Sciatic nerve (tissue), 2 donors: Measurements from ENCODE around the gene ZDHHC9. TPM values are rescaled to one million over a fixed set of nuclear protein-coding genes. Genes with fewer than 3 reads are reported as not detected.
A peak's percentile ranks its signal among the peaks of the same experiment; 100 is the strongest.

ENCODE experiments used
- ATAC-seq: fragments of 200-7000 bp; cut with Tn5 transposase; one replicate; pipeline ENCODE4 v1.9.1; 2020; ENCODE audit warnings: mild to moderate bottlenecking, moderate library complexity
- DNase-seq: peaks from one replicate; pipeline ENCODE4 v3.0.0-alpha.2; 2020; ENCODE audit warnings: low spot score
- intact Hi-C: fragments of 100-400 bp; cut with DNase I; formaldehyde crosslinking; loops from one replicate; pipeline ENCODE4 v1.14.2; 2022
- total RNA-seq: library from RNA; stranded (reverse); fragmentation: NEBNext Ultra II Directional; extraction: Animal tissue kit (Norgen Biotek cat#: 25700); gene quantifications from one replicate; pipeline ENCODE4 v1.2.1, GENCODE V29; 2021
- donor health status: DM: no; HTN: no; CAD: no.
- donor health status: DM: no; HTN: no; CAD: no.

ZDHHC9 gene
- total RNA-seq, 1 donor from 2014 or later = 30.4 TPM

DNA sequence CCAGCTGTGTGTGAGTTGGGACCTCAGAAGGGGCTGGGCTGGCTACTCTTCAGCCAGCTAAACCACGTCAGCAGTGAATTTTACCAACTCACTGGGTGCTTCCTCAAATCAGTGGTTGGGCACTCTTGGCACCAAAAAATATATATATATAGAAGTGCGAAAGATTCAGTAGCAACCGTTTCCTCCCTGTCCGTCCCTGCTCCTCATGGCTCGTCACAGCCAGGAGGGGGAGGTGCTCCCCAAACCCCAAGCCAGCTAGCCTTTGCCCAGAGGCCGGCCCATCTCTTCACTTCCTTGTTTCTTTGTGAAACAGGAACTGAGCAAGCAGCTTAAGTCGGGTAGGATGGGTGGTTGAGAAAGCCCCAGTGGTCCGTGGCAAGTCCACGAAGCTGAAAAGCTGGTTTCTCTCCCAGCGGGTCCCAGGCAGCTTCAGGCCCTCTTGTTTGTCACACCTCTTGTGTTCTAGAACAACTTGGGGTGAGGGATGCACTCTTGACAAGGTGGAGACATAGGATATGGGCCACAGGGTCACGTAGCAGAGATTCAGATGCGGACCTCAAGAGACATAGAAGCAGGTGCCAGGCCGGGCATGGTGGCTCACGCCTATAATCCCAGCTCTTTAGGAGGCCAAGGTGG lies 70.8 kb downstream of the ZDHHC9 start:
- DNase-seq = peak; percentile 78
- peak; percentile 76 for ATAC-seq
- intact Hi-C loops = no loop called here

DNA sequence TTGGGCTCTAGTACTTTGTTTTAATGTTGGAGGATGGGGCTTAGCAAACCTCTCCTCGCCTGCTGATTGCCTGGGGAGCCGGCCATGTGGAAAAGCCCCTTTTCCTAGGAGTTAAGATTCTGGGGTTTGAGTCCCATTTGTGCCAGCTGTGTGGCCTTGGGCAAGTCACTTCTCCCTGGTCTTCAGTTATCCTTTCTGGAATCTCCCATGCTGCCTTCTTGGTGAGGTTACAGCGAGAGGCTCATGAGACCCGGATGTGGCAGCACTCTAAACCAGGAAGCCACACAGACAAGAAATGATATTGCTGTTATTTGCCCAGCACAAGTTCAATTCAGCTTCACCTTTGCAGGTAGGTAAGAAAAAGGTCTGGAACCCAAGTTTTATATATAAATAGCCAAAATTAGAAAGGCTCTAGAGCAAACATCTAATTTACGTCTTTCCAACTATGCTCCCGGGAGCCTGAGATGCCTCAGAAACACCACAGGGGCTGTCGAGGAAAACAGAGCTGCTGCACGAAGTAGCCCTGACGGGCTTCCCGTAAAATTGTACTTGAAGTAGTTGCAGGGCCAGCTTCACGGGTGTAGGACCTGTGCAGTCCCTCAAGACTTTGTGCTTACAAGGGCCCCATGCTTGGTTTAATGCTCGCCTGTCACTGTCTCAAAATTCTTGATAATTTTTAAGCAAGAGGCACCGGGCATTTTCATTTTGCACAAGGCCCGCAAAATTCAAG lies 72.3 kb downstream of the ZDHHC9 start:
- no peak for ATAC-seq
- no peak for DNase-seq
- intact Hi-C loops = no loop called here

DNA sequence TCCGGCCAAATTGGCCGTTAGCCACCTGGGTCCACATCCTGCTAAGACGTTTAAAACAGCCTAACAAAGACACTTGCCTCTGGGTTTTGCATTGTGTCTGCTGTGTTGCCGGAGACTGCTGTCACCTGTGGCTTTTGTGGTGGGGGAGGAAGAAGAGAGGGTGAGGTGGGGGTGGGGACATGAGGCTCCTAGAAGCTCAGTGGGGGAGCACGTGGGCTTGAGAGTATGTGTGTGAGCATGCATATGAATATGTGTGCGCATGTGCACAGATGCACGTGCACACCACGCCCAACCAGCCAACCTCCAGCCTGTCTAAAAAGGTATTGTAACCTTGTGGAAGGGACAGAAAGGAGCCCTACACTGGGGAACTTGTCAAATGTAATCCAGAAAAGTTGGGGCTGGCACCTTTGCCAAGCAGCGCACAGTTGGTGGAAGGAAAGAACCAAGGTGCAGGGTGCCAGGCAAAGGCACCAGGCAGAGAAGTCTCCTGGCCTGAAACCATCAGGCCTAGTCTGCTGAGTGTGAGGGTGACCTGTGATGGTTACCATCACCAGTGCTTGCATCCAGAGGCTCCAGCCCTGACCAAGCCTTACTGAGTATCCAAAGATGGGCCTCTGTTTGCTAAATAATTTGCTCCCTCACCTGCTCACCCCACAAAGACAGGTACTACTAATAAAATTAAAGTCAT lies 74.1 kb downstream of the ZDHHC9 start:
- ATAC-seq (no peak), DNase-seq (no peak)
- intact Hi-C loops = no loop called here

DNA sequence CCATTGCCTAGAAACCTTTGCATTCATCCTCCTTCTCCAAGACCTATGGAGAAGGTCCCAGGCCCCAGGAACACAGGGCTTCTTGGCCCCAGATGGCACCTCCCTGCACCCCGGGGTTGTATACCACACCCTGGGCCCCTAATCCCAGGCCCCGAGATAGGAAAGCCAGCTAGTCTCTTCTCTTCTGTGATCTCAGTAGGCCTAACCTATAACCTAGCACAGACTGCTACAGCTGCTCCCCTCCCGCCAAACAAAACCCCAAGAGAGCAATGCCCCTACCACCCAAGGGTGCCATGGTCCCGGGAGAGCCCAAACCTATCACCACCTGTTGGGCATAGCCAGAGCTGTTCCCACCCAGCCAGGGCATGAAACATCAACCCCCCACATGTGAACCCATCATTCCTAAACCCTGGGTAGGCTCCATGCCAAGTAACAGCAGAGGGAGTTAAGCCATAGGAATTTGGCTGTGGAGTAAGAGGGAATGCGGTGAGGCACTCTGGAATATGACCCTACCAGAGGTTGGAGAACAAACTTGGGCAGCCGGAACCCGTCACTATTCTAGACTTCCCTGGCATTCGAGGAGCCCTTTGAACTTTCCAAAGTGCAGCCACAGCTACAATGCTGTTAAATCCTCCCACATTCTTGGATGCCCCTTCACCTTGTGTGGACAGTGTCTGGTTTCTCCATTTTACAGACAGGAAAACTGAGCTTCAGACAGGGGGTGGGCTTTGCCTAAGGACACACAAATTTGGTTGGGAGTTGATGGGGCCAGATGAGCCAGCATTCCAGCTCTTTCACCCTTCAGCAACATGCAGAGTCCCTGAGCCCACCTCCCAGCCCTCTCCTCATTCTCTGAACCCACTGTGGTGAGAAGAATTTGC lies 74.9 kb downstream of the ZDHHC9 start:
- intact Hi-C loops = no loop called here
- ATAC-seq (no peak), DNase-seq (no peak)

DNA sequence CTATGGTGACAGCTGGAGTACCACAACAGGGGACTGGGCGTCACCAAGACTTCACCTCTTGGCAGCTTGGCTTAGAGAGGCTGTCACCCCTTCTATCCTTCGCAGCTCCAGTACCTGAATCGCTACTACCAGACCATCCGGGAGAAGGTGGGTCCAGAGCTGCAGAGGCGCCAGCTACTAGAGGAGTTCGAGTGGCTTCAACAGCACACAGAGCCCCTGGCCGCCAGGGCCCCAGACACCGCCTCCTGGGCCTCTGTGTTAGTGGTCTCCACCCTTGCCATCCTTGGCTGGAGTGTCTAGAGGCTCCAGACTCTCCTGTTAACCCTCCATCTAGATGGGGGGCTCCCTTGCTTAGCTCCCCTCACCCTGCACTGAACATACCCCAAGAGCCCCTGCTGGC lies 75.5 kb downstream of the ZDHHC9 start:
- no peak for DNase-seq
- ATAC-seq = no peak
- intact Hi-C loops = no loop called here

DNA sequence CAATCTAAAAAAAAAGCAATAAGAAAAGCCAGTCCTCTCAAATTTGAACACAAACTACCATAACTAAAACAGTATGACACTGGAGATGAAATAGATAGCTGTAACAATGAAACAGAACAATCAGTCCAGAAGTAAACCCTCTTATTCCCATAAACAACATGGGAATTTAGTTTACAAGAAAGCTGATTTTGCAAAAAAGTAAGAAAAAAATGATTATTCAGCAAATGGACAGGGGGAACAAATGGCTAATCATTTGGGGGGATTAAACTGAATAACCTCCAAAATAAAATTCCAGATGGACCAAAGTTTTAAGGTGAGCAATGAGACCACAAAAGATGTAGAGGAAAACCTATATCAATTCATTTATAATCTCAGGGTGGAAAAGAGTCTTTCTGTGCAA lies 80.0 kb downstream of the ZDHHC9 start:
- intact Hi-C loops = no loop called here
- DNase-seq (no peak), ATAC-seq (no peak)

DNA sequence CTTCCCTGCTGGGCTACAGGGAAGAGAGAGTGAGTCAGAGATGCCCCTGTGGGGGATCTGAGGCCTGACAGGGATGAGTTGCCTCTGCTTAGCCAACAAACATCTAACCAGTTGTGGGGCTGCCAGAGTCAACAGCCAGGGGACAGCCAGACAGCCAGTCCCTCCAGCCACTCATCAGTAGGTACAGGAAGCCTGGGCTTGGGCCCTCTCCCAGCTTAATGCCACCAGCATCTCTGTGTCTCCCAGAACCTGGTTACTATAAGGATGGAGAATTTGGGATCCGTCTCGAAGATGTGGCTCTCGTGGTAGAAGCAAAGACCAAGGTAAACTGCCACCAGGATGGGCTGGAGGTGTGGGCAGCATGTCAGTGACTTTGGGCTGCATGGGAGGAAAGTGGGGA lies 81.2 kb downstream of the ZDHHC9 start:
- intact Hi-C loops = no loop called here
- DNase-seq (no peak), ATAC-seq (no peak)

DNA sequence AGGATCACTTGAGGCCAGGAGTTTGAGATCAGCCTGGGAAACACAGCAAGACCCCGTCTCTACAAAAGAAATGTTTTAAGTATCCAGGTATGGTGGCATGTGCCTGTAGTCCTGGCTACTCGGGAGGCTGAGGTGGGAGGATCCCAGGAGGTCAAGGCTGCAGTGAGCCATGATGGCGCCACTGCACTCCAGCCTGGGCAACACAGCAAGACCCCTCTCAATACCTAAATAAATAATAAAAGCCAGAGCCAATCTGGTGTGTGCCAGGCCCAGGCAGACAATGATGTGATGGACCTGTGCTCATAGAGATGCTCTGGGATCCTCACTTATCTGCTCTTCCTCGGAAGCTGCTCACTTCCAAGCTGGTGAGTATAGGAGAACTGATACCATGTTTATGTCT lies 82.1 kb downstream of the ZDHHC9 start:
- intact Hi-C loops = no loop called here
- no peak for ATAC-seq
- DNase-seq = no peak

DNA sequence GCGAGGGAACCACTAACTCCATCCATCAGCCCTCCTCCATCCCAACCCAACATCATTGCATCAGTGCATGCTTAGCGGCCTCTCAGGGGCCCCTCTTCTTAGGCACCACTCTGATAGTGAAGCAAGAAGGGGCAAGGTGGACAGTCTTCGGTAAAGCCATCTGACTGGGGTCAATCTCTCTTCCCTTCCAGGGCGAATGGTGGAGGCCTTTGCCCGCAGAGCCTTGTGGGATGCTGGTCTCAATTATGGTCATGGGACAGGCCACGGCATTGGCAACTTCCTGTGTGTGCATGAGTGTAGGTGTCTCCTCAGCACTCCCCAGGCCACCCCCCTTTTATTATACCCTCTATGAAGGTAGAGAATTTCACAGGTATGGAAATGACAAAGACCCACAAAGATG lies 82.7 kb downstream of the ZDHHC9 start:
- intact Hi-C loops = no loop called here
- no peak for ATAC-seq
- no peak for DNase-seq

DNA sequence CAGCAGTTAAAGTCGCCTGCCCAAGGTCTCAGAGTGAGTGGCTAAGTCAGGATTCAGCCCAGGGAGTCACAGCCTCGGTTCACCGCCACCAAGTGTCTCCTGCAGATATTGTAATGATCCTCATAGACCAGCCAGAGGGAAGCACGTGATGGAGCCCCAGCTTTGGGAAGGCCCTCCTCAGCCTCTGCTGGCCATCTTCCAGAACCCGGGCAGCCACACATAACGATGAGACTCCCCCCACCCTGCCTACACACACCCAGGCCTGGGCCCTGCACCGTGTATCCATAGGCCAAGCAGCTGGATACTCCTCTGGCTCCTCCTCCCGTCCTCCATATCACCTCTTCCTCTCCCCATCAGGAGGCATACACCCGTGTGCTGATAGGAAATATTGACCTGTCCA lies 83.5 kb downstream of the ZDHHC9 start:
- intact Hi-C loops = no loop called here
- peak; percentile 21 for ATAC-seq
- no peak for DNase-seq

DNA sequence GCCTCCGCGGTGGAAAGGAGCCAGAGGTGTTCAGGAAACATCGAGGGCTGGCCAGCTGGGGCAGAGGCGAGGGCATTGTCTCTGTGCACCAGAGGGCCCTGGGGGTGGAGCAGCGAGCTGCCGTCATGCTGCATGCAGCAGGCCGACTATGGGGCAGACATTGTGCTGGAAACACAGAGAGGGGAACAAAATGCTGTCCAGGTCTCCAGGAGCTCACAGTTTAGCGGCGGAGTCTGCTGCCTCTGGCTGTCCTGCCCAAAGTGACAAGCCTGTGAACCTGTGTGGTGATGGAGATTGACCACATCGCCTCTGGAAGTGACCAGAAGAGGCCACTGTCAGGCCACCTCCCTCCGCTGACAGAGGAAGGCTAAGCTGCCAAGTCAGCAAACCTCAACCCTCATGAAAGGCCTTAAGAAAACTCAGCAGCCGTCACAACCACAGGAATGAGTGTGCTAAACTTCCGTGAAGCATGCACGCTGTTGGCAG lies 84.1 kb downstream of the ZDHHC9 start:
- no peak for DNase-seq
- ATAC-seq = peak; percentile 89
- intact Hi-C loops = no loop called here

DNA sequence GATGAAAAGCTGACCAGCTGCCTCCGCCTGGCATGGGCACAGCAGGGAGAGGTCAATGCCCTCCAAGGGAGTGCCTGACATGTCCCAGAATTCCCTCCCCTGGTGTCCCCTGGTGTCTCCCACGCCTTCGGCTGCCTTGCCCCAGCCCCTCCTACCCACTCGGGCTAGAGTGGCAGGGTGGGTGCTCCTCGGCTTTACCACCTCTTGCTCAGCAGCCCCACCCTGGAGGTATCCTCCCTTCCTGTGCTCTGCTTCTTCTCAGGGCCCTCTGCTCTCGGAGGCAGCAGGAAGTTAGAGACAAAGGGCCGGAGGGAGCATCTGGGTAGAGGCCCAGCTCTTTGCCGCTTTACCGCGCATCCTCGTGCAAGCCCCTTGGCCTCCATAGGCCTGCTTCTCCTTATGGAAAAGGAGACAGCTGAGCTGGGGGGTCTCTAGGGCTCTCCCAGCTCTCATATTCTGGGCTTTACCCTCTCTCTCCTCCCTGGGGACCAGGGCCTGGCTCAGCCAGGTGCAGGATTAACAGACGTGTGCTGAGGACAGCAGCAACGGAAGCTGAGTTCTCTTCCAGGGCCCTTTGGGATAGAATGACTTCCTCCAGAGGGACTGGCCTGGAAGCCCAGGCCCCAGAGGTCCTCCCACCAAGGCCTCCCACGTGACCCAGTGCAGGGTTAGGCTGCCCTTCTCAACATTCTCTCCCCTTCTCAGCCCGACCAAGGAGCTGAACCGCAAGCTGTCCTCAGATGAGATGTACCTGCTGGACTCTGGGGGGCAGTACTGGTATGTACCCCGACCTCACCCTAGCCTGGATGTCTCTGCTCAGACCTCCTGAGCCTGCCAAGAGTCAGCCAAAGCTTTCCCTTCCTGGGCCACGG lies 87.7 kb downstream of the ZDHHC9 start:
- ATAC-seq (no peak), DNase-seq (no peak)
- intact Hi-C loops = no loop called here

DNA sequence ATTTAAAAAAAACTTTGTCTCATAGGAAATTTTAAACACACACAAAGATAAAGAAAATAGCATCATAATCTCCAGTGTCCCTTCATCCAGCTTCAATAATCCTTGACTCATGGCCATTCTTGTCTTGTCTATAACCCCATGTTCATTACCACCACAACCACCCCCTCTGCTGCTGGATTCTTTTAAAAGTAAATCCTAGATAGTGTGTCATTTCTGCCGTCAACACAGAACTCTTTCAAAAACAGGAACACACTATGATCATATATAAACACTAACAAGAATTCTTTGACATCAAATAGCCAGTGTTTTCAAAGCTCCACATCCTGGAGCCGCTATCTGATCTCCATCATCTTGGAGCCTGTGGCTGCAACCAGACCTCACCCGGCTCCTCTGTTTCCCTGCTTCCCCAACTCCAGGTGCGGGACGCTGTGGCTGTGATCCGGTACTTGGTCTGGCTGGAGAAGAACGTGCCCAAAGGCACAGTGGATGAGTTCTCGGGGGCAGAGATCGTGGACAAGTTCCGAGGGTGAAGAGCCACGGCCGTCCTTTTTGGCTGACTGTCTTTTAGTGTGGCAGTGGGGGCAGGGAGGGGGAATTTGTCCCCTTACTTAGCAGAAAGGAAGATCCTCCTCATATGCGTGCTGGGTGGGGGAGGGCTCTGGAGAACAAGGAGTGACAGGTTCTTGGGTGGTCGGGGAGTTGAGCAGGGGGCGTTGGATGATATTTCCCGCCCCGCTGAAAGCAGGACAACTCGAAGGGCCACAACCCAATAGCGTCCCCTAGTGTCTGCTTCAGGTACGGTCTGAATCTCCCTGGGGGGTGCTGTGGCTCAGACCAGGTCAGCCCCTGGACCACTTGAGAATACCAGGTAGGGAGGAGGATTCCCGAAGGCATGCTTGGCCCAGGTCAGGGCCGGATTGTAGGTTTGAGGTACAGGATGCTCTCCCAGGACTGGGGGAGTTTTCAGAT lies 89.3 kb downstream of the ZDHHC9 start:
- DNase-seq = no peak
- intact Hi-C loops = no loop called here
- no peak for ATAC-seq
